ENCODE measurements around the gene CHD8. TPM values are rescaled to one million over a fixed set of nuclear protein-coding genes. Genes with fewer than 3 reads are reported as not detected.
A peak's percentile ranks its signal among the peaks of the same experiment; 100 is the strongest.

CHD8 gene
- total and polyA plus RNA-seq, 2 of the 13 experiments (the other 11 are each of a cell fraction or from before 2014, with no cell fraction given), result 35.1 to 79.6 TPM

DNA sequence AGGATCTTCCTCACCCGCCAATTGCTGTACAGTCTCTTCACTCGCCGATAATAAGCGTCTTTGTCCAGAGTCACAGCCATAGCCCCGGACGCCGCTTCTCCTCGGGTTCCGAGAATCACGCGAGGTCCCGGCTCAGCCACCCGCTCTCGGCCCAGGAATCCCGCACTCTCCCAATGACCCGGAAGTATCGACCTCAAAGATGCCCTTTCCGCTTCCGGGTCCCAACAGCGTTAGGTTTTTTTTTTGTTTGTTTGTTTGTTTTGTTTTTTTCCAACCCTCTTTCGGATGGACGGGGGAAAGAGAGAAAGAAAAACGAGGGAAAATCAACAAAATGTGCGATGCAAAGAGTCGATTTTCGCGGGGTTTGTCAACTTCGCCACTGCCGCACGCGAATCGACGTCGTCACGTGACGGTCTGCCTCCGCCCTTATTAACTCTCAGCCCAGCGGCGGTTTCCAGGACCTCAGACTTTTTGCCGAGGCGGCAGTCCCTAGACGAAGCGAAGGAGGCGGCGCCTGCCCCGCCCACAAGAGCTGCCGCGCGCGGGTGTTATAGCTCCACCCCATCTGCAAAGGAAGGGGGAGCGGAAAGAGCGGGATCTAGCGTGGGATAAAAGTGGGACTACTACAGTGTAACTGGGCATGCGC, 72.0 kb downstream of the CHD8 start, which contains the start of gene SUPT16H (continued):
- TF ChIP-seq, protein P1, sequence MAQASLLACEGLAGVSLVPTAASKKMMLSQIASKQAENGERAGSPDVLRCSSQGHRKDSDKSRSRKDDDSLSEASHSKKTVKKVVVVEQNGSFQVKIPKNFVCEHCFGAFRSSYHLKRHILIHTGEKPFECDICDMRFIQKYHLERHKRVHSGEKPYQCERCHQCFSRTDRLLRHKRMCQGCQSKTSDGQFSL (CRISPR knock-in tag; IDR thresholded peaks at IDR 0.05), result no peak; the same call in 1 of the 2 replicates
- TF ChIP-seq CENPX (CRISPR knock-in tag; IDR thresholded peaks at IDR 0.05) (no peak), ZBTB39 (CRISPR knock-in tag; IDR thresholded peaks at IDR 0.05) (0 out of 2 replicates have a peak, but pooled peaks have one; percentile 52), ATM (IDR thresholded peaks at IDR 0.05; ENCODE audit: borderline replicate concordance) (no peak), GRHL1 (CRISPR knock-in tag; conservative IDR thresholded peaks at IDR 0.05) (no peak), NFKB2 (CRISPR knock-in tag; IDR thresholded peaks at IDR 0.05; ENCODE audit: borderline replicate concordance) (peak; percentile 20; the same call in 1 of the 2 replicates), ZNF737 (CRISPR knock-in tag; IDR thresholded peaks at IDR 0.05; ENCODE audit: borderline replicate concordance) (0 out of 2 replicates have a peak, but pooled peaks have one; percentile 10), ZNF180 (CRISPR knock-in tag; IDR thresholded peaks at IDR 0.05; ENCODE audit: borderline replicate concordance, low read depth) (no peak), HOXA5 (CRISPR knock-in tag; IDR thresholded peaks at IDR 0.05) (peak; percentile 54; the same call in 1 of the 2 replicates), MYC (CRISPR knock-in tag; IDR thresholded peaks at IDR 0.05; ENCODE audit: borderline replicate concordance) (peak; percentile 79), BCL6 (CRISPR knock-in tag; IDR thresholded peaks at IDR 0.05) (peak; percentile 62; the same call in 1 of the 2 replicates), GABPA (IDR thresholded peaks at IDR 0.05; ENCODE audit: low read depth, low read length) (peak; percentile 87), GABPA (CRISPR knock-in tag; IDR thresholded peaks at IDR 0.05; ENCODE audit: low read depth) (peak; percentile 98), CREM (IDR thresholded peaks at IDR 0.05) (peak; percentile 89), CREM (CRISPR knock-in tag; IDR thresholded peaks at IDR 0.05) (no peak), ZKSCAN1 (IDR thresholded peaks at IDR 0.05; ENCODE audit: low read length) (no peak), FOSL2 (CRISPR knock-in tag; IDR thresholded peaks at IDR 0.05) (peak; percentile 34; the same call in 1 of the 2 replicates), HBP1 (CRISPR knock-in tag; IDR thresholded peaks at IDR 0.05; ENCODE audit: low read depth) (peak; percentile 60; the same call in 1 of the 2 replicates)
- TF ChIP-seq, protein P2, sequence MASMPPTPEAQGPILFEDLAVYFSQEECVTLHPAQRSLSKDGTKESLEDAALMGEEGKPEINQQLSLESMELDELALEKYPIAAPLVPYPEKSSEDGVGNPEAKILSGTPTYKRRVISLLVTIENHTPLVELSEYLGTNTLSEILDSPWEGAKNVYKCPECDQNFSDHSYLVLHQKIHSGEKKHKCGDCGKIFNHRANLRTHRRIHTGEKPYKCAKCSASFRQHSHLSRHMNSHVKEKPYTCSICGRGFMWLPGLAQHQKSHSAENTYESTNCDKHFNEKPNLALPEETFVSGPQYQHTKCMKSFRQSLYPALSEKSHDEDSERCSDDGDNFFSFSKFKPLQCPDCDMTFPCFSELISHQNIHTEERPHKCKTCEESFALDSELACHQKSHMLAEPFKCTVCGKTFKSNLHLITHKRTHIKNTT (CRISPR knock-in tag; IDR thresholded peaks at IDR 0.05), result no peak
- TF ChIP-seq, protein P3, sequence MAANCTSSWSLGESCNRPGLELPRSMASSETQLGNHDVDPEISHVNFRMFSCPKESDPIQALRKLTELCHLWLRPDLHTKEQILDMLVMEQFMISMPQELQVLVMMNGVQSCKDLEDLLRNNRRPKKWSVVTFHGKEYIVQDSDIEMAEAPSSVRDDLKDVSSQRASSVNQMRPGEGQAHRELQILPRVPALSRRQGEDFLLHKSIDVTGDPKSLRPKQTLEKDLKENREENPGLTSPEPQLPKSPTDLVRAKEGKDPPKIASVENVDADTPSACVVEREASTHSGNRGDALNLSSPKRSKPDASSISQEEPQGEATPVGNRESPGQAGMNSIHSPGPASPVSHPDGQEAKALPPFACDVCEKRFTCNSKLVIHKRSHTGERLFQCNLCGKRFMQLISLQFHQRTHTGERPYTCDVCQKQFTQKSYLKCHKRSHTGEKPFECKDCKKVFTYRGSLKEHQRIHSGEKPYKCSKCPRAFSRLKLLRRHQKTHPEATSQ (CRISPR knock-in tag; IDR thresholded peaks at IDR 0.05; ENCODE audit: borderline replicate concordance), result peak; percentile 88; the same call in 1 of the 2 replicates
